ENCODE results near the gene PDE2A. TPM values are rescaled to one million over a fixed set of nuclear protein-coding genes. Genes with fewer than 3 reads are reported as not detected.

PDE2A gene
- total RNA-seq, 1 donor from 2014 or later: 65.9 TPM

DNA sequence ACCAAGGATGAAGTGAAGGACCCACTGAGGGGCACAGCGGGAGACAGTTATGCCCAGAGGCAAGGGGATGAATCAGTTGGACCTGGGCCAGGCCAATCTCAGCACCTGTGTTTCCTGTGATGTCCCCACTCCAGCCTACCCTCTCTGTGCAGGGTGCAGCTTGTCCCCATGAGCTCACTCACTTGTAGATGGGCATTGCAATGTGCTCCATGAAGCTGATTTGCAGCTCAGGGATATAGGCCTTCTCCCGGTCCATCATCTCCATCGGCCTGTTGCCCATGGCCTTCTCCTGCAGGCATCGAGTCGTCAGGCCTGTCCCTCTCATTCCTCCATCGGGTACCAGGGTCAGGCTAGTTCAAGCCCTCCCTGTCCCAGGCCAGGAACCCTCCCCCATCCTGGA, 96.2 kb downstream of the PDE2A start:
- H3K27me3 Mint-ChIP-seq (ENCODE audit: unreplicated experiment): peaks cover 7% of the 10 kb centered on the region
- H3K4me1 Mint-ChIP-seq (ENCODE audit: unreplicated experiment): peaks cover 14% of the 10 kb centered on the region
- DNase-seq (ENCODE audit: low spot score): no peak
- H3K27ac Mint-ChIP-seq (ENCODE audit: unreplicated experiment): no peak overlapping the region
- peaks cover 22% of the 10 kb centered on the region for H3K36me3 Mint-ChIP-seq (ENCODE audit: low read depth, unreplicated experiment)
- H3K4me3 Mint-ChIP-seq (ENCODE audit: unreplicated experiment): no peak overlapping the region
- TF ChIP-seq, protein P1, sequence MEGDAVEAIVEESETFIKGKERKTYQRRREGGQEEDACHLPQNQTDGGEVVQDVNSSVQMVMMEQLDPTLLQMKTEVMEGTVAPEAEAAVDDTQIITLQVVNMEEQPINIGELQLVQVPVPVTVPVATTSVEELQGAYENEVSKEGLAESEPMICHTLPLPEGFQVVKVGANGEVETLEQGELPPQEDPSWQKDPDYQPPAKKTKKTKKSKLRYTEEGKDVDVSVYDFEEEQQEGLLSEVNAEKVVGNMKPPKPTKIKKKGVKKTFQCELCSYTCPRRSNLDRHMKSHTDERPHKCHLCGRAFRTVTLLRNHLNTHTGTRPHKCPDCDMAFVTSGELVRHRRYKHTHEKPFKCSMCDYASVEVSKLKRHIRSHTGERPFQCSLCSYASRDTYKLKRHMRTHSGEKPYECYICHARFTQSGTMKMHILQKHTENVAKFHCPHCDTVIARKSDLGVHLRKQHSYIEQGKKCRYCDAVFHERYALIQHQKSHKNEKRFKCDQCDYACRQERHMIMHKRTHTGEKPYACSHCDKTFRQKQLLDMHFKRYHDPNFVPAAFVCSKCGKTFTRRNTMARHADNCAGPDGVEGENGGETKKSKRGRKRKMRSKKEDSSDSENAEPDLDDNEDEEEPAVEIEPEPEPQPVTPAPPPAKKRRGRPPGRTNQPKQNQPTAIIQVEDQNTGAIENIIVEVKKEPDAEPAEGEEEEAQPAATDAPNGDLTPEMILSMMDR (IDR thresholded peaks at IDR 0.05; ENCODE audit: unreplicated experiment): no peak
- no peaks in the 10 kb centered on the region for H3K9me3 Mint-ChIP-seq (ENCODE audit: unreplicated experiment)

DNA sequence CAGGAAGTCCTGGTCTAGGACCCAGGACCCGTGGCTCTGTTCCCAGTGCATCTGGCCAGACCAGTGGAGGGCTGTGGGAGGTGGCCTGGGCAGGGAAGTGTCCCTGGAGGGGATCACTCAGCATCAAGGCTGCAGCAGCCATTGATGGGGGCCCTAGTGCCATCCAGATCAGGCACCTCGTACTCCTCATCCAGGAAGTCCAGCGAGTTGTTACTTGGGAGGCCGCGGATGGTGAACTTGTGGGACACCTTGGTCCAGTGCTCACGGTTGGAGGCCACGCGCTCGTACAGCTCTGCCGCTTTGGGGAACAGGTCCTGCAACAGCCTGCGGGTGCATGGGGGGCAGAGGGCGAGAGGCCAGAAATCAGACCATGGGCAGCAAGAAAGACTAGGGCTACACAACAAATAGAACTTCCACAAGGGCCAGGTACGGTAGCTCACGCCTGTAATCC, 96.9 kb downstream of the PDE2A start:
- DNase-seq (ENCODE audit: low spot score): no peak
- Mint-ChIP-seq H3K27ac (ENCODE audit: unreplicated experiment) (no peak overlapping the region), H3K4me3 (ENCODE audit: unreplicated experiment) (no peak overlapping the region), H3K9me3 (ENCODE audit: unreplicated experiment) (no peaks in the 10 kb centered on the region), H3K36me3 (ENCODE audit: low read depth, unreplicated experiment) (peaks cover 16% of the 10 kb centered on the region), H3K27me3 (ENCODE audit: unreplicated experiment) (peaks cover 7% of the 10 kb centered on the region), H3K4me1 (ENCODE audit: unreplicated experiment) (peaks cover 16% of the 10 kb centered on the region)
- TF ChIP-seq, protein P1 (IDR thresholded peaks at IDR 0.05; ENCODE audit: unreplicated experiment): no peak

DNA sequence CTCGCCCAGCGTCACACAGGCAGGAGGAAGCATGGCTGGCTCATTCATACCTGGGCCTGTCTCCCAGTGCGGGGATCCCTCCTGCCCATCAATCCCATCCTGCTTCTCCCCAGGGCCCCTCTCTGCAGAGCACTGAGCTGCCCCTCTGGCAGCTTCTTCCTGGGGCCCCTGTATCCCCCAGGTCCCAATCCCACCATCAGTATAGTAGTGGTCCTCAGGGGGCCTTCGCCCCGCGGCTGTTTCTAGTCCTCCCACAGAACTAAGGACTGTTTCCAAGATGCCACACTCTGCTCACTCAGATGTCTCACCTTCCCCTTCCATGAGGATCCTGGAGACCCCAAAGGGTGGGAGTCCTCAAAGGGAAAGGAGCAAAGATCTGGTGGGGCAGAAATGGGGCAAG, 97.6 kb downstream of the PDE2A start:
- Mint-ChIP-seq H3K9me3 (ENCODE audit: unreplicated experiment) (no peaks in the 10 kb centered on the region), H3K27me3 (ENCODE audit: unreplicated experiment) (peaks cover 7% of the 10 kb centered on the region), H3K36me3 (ENCODE audit: low read depth, unreplicated experiment) (peaks cover 11% of the 10 kb centered on the region), H3K4me1 (ENCODE audit: unreplicated experiment) (peaks cover 19% of the 10 kb centered on the region), H3K27ac (ENCODE audit: unreplicated experiment) (no peak overlapping the region), H3K4me3 (ENCODE audit: unreplicated experiment) (no peak overlapping the region)
- TF ChIP-seq, protein P1 (IDR thresholded peaks at IDR 0.05; ENCODE audit: unreplicated experiment): no peak
- no peak for DNase-seq (ENCODE audit: low spot score)

DNA sequence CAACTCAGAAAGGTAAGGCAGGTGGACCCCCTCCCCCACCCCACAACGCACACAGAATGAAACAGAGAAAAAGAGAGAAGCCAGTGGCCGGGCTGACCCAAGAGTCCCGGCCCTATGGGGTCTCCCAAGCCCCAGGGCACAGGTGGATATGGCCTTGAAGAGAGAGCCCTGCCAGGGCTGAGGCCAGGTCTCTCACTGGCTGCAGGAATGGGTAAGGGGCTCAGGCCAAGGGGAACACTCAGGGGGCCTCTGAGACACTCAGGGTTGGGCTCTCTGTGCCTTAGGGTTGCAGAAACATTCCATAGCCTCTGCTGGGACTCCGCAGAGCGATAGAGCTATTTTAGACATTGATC, 98.0 kb downstream of the PDE2A start:
- TF ChIP-seq, protein P1 (IDR thresholded peaks at IDR 0.05; ENCODE audit: unreplicated experiment): no peak
- Mint-ChIP-seq H3K4me1 (ENCODE audit: unreplicated experiment) (peaks cover 24% of the 10 kb centered on the region), H3K27me3 (ENCODE audit: unreplicated experiment) (peaks cover 7% of the 10 kb centered on the region), H3K4me3 (ENCODE audit: unreplicated experiment) (no peak overlapping the region), H3K36me3 (ENCODE audit: low read depth, unreplicated experiment) (peaks cover 7% of the 10 kb centered on the region), H3K9me3 (ENCODE audit: unreplicated experiment) (no peaks in the 10 kb centered on the region), H3K27ac (ENCODE audit: unreplicated experiment) (no peak overlapping the region)
- no peak for DNase-seq (ENCODE audit: low spot score)

DNA sequence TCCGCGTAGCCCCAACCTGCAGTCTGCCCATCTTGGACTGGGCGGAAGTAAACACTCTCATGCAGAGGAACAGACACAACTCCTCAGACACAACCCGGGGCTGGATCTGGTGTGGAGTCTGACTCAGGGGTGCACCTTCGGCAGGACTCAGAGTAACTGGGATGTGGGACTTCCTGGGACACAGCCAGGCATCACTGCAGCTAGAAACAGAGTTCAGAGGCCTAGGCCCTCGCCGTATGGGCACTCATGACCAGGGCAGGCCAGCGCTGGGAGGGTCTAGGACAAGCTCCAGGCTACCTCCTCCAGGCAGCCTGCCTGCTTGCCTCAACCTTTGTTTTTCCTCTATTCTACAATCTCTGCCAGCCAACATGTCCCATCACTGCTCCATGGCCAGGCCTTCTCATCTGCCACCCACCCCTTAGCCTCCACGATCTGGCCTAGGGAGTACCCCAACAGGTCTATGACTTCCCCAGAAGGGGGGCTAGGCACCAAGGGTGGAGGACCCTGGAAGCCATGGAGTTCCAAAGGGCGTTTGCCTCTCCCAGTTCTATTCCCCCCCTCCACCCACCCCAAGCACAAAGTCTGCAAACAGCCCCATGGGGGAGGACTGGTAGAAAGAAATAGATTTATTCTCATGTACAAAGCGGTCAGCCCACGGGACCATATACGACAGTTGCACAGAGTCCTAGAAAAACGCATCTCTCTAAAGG, 98.5 kb downstream of the PDE2A start:
- H3K4me3 Mint-ChIP-seq (ENCODE audit: unreplicated experiment): no peak overlapping the region
- DNase-seq (ENCODE audit: low spot score): no peak
- peaks cover 7% of the 10 kb centered on the region for H3K27me3 Mint-ChIP-seq (ENCODE audit: unreplicated experiment)
- TF ChIP-seq, protein P1 (IDR thresholded peaks at IDR 0.05; ENCODE audit: unreplicated experiment): no peak
- H3K27ac Mint-ChIP-seq (ENCODE audit: unreplicated experiment): no peak overlapping the region
- H3K4me1 Mint-ChIP-seq (ENCODE audit: unreplicated experiment): peaks cover 29% of the 10 kb centered on the region
- H3K36me3 Mint-ChIP-seq (ENCODE audit: low read depth, unreplicated experiment): peaks cover 6% of the 10 kb centered on the region
- H3K9me3 Mint-ChIP-seq (ENCODE audit: unreplicated experiment): no peaks in the 10 kb centered on the region
